Endothelial cell (in vitro differentiated cells): Measurements from ENCODE around the gene APOBEC3C. TPM values are rescaled to one million over a fixed set of nuclear protein-coding genes. Genes with fewer than 3 reads are reported as not detected.
A peak's percentile ranks its signal among the peaks of the same experiment; 100 is the strongest.
"Not testable (repeated sequence)": the region's sequence is repeated elsewhere in the genome, so short reads cannot be mapped to it uniquely, and the experiment has no call there.

Experiments used
- DNase-seq: peaks from one replicate; pipeline ENCODE4 v3.0.0; 2021; ENCODE audit warnings: low spot score
- H3K27ac Mint-ChIP-seq: one replicate; pipeline ENCODE4 v1.8.0; 2021; ENCODE audit warnings: mixed read lengths, inconsistent platforms; ENCODE audit not compliant: unreplicated experiment
- H3K27me3 Mint-ChIP-seq: one replicate; pipeline ENCODE4 v1.8.0; 2021; ENCODE audit warnings: mild to moderate bottlenecking, moderate library complexity, mixed read lengths, inconsistent platforms; ENCODE audit not compliant: unreplicated experiment
- H3K36me3 Mint-ChIP-seq: one replicate; pipeline ENCODE4 v1.8.0; 2021; ENCODE audit warnings: mild to moderate bottlenecking, low read depth, mixed read lengths, inconsistent platforms; ENCODE audit not compliant: unreplicated experiment
- H3K4me1 Mint-ChIP-seq: one replicate; pipeline ENCODE4 v1.8.0; 2021; ENCODE audit warnings: mild to moderate bottlenecking, mixed read lengths, inconsistent platforms; ENCODE audit not compliant: unreplicated experiment
- H3K4me3 Mint-ChIP-seq: one replicate; pipeline ENCODE4 v1.8.0; 2021; ENCODE audit warnings: mild to moderate bottlenecking, mixed read lengths, inconsistent platforms; ENCODE audit not compliant: unreplicated experiment
- H3K9me3 Mint-ChIP-seq: one replicate; pipeline ENCODE4 v1.8.0; 2021; ENCODE audit warnings: mixed read lengths, inconsistent platforms; ENCODE audit not compliant: unreplicated experiment
- CTCF ChIP-seq: fragments of 200-600 bp; sonication (generic); IDR thresholded peaks from one replicate; pipeline ENCODE4 v1.5.0; 2021; ENCODE audit warnings: antibody characterized with exemption; ENCODE audit not compliant: unreplicated experiment
- total RNA-seq: library from RNA; stranded (reverse); fragmentation: NEBNext Ultra II Directional; extraction: Animal tissue kit (Norgen Biotek cat#: 25700); gene quantifications from one replicate; pipeline ENCODE4 v1.2.1, GENCODE V29; 2021; ENCODE audit not compliant: unreplicated experiment

Gene APOBEC3C
- total RNA-seq, 1 donor from 2014 or later, result 10.9 TPM

GRCh38 chr22:38984224-38984623, 29.8 kb upstream of the APOBEC3C start:
- no peak overlapping the region for H3K4me3 Mint-ChIP-seq
- no peak for TF ChIP-seq CTCF
- peaks cover 1% of the 10 kb centered on the region for H3K27me3 Mint-ChIP-seq
- no peaks in the 10 kb centered on the region for H3K9me3 Mint-ChIP-seq
- peaks cover 4% of the 10 kb centered on the region for H3K36me3 Mint-ChIP-seq
- DNase-seq, result no peak
- H3K27ac Mint-ChIP-seq, result no peak overlapping the region
- no peaks in the 10 kb centered on the region for H3K4me1 Mint-ChIP-seq

- H3K36me3 Mint-ChIP-seq, H3K4me1 Mint-ChIP-seq, DNase-seq, H3K27ac Mint-ChIP-seq, H3K4me3 Mint-ChIP-seq, H3K27me3 Mint-ChIP-seq, H3K9me3 Mint-ChIP-seq: not testable (repeated sequence)
These were observed 29.0 kb upstream of the APOBEC3C start for GRCh38 chr22:38984784-38985757.

GRCh38 chr22:38986629-38987028, 27.4 kb upstream of the APOBEC3C start:
- no peak for DNase-seq
- Mint-ChIP-seq H3K36me3 (peaks cover 4% of the 10 kb centered on the region), H3K4me1 (no peaks in the 10 kb centered on the region), H3K4me3 (no peak overlapping the region), H3K9me3 (no peaks in the 10 kb centered on the region), H3K27ac (no peak overlapping the region), H3K27me3 (peaks cover 3% of the 10 kb centered on the region)
- TF ChIP-seq CTCF, result no peak

DNA sequence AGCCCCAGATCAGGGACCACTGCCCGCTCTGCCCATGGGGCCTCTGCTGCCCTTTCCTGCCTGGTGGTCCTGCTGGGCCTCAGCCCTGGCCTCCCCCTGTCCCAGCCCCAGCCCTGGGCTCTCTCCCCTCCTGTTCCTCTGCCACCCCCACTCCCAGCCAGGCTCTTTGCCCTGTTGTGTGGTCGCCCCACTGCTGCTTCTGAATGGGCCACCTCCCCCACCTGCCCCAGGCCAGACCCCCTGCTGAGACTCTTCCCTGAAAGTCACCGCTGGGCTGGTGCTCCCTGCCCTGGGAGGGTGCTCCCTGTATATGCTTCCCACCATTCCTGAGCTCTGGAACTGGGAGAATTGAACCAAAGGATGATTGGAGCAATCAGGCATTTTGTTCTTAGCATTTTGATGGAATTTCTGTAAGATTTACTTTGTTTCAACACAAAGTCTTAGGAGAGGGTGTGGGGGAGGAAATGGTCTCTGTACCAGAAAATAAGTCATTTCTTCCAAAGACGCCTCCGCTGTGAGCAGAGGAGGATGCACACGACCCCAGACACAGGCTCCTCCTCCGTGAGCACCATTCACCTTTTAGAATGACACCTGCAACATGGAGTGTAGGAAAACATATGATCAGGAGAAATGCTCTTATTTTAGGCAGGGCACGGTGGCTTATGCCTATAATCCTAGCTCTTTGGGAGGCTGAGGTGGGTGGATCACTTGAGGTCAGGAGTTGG, 26.7 kb upstream of the APOBEC3C start:
- H3K27ac Mint-ChIP-seq, result no peak overlapping the region
- peaks cover 4% of the 10 kb centered on the region for H3K36me3 Mint-ChIP-seq
- no peak for TF ChIP-seq CTCF
- H3K9me3 Mint-ChIP-seq, result no peaks in the 10 kb centered on the region
- H3K4me3 Mint-ChIP-seq, result no peak overlapping the region
- no peak for DNase-seq
- H3K4me1 Mint-ChIP-seq, result no peaks in the 10 kb centered on the region
- peaks cover 3% of the 10 kb centered on the region for H3K27me3 Mint-ChIP-seq

DNA sequence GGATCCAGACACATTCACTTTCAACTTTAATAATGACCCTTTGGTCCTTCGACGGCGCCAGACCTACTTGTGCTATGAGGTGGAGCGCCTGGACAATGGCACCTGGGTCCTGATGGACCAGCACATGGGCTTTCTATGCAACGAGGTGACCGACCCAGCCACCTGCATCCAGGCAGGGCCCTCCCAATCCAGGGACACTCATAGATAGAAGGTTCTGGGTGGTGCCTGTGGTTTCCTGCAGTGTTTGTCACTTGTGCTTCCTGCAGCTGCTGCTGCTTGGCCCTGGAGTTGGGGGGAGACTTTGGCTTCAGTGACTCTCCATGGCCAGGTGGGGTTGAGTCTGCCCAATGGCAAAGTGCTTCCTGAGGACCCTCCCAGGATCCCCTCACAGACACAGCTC, 24.6 kb upstream of the APOBEC3C start:
- Mint-ChIP-seq H3K4me1 (peaks cover 7% of the 10 kb centered on the region), H3K27me3 (peaks cover 3% of the 10 kb centered on the region), H3K27ac (no peak overlapping the region), H3K4me3 (no peak overlapping the region), H3K9me3 (no peaks in the 10 kb centered on the region), H3K36me3 (no peaks in the 10 kb centered on the region)
- no peak for DNase-seq
- TF ChIP-seq CTCF, result no peak

GRCh38 chr22:38992871-38993371, 21.1 kb upstream of the APOBEC3C start:
- not testable (repeated sequence) for H3K9me3 Mint-ChIP-seq, H3K27ac Mint-ChIP-seq, H3K4me1 Mint-ChIP-seq, H3K4me3 Mint-ChIP-seq, H3K36me3 Mint-ChIP-seq, H3K27me3 Mint-ChIP-seq
- DNase-seq, result peak; percentile 40
